IPS DF 4.7 (cell line): ENCODE results near the gene HBS1L.

ENCODE experiments used
- DNase-seq: peaks from one replicate; pipeline ENCODE4 v3.0.0-alpha.2; 2013; ENCODE audit warnings: low spot score; ENCODE audit errors: extremely low read depth

Gene HBS1L

GRCh38 chr6:135054569-135055498, at the start of gene HBS1L:
Gene HBS1L (minus strand): TSS chr6:135054822. CDS start chr6:135054691, 131 bp downstream.
- DNase-seq = peak; percentile 90

GRCh38 chr6:135104199-135104598, 49.6 kb upstream of the HBS1L start:
- DNase-seq = no peak

GRCh38 chr6:135102191-135102590, 47.6 kb upstream of the HBS1L start:
- DNase-seq = no peak

- no peak for DNase-seq
These were observed 42.5 kb upstream of the HBS1L start for GRCh38 chr6:135097172-135097571.

- DNase-seq = no peak
These were observed 41.9 kb upstream of the HBS1L start for GRCh38 chr6:135096403-135097130.

- DNase-seq = no peak
These were observed 41.1 kb upstream of the HBS1L start for GRCh38 chr6:135095716-135096115.

GRCh38 chr6:135094403-135094821, 39.8 kb upstream of the HBS1L start:
- no peak for DNase-seq

- no peak for DNase-seq
These were observed 39.0 kb upstream of the HBS1L start for GRCh38 chr6:135093578-135093977.

- no peak for DNase-seq
These were observed 38.1 kb upstream of the HBS1L start for GRCh38 chr6:135092724-135093123.

GRCh38 chr6:135090819-135091218, 36.2 kb upstream of the HBS1L start:
- no peak for DNase-seq

GRCh38 chr6:135089901-135090300, 35.3 kb upstream of the HBS1L start:
- no peak for DNase-seq

GRCh38 chr6:135088818-135089809, 34.5 kb upstream of the HBS1L start:
- no peak for DNase-seq

- no peak for DNase-seq
These were observed 33.7 kb upstream of the HBS1L start for GRCh38 chr6:135088281-135088680.

GRCh38 chr6:135087803-135088202, 33.2 kb upstream of the HBS1L start:
- no peak for DNase-seq

GRCh38 chr6:135087403-135087802, 32.8 kb upstream of the HBS1L start:
- no peak for DNase-seq

- no peak for DNase-seq
These were observed 31.8 kb upstream of the HBS1L start for GRCh38 chr6:135086414-135086764.

GRCh38 chr6:135085700-135086413, 31.2 kb upstream of the HBS1L start:
- DNase-seq = no peak

- DNase-seq = no peak
These were observed 30.3 kb upstream of the HBS1L start for GRCh38 chr6:135084916-135085269.

GRCh38 chr6:135084001-135084915, 29.6 kb upstream of the HBS1L start:
- no peak for DNase-seq

GRCh38 chr6:135081966-135082365, 27.3 kb upstream of the HBS1L start:
- DNase-seq = no peak
